ENCODE data around the gene CFAP91.

CFAP91 gene

DNA sequence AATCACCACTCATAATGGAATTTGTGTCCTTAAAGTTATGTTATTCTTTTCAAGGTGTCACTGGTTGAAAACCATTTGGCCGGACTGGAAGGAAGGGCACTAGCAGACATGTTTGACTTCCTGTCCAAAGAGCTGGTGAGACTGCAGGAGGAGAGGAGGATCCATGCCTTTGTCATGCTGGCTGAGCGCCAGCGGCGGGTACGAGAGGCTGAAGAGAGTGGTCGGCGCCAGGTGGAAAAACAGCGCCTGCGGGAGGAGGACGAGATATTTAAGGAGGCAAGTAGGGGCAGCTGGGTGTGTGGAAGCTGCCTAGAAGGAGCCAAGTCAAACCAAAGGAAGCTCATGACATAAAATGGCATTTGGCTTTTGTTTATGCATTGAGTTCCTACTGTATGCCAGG is 41.1 kb downstream of the CFAP91 start:
- no peak for DNase-seq (ENCODE audit: low read depth)

DNA sequence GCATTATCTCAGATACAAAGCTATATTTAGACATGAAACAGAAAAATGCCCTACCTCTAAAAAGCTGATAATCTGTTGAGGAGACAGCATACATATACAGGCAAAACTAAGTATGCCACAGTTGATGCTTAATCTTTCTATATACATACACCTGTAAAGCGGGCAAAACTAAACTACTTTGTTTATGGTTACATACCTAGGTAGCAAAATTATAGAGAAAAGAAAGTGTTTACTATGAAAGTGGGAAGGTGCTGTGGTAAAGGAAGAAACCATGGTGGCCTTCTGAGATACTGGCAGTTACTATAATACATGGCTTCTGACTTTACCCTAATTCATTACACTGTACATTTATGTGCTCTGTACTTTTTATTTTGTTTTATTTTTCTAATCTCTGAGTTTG is 43.1 kb downstream of the CFAP91 start:
- DNase-seq (ENCODE audit: low read depth): no peak

DNA sequence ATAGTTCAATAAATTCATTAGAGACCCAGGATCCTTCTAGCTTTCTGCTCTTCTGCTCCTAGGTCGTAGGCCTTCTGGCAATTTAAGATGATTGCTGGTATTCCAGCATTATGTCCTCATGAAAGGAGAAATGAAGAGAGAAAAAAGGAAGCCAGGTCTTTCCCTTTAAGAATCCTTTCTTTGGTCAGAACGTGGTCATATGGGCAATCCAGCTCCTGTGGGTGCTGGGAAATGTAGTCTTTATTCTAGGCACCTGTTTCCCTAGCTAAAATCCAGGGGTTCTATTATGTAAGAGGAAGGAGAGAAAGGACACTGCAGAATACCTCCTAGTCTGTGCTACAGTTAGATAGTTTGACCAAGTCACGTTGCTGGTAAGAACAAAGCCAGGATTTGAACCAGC is 43.6 kb downstream of the CFAP91 start:
- DNase-seq (ENCODE audit: low read depth): no peak

DNA sequence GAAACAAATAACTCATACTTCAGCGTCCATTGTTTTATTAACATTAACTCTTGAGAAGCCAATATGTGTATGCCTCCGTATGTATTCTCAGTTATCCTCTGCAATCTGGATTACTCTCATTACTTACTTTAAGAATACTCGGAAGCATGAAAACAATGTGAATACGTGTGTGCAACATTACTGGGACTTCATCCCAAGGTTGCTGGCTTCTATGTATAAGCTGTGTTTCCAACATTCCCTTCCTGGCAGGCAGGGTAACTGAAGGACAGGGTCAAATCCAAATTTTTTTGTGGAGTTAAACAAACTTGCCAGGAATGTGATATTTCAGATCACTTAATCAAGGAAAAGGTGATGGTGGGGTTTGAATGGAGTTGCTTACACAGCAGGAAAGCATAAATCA is 44.5 kb downstream of the CFAP91 start:
- DNase-seq (ENCODE audit: low read depth): no peak

DNA sequence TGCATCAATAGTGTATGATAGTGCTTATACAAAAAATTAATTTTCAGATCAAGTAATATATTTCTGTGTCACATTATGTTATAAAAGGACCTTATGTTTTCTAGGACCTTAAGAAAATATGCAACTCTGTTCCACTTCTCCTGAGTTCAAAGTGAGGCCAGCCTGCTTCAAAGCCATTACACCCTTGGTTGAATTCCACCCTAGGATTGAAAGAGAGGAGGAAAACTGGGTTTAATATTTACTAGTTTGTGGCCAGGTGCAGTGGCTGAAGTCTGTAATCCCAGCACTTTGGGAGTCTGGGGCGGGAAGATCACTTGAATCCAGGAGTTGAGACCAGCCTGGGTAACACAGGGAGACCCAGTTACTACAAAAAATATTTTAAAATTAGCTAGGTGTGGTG is 46.2 kb downstream of the CFAP91 start:
- DNase-seq (ENCODE audit: low read depth): no peak

DNA sequence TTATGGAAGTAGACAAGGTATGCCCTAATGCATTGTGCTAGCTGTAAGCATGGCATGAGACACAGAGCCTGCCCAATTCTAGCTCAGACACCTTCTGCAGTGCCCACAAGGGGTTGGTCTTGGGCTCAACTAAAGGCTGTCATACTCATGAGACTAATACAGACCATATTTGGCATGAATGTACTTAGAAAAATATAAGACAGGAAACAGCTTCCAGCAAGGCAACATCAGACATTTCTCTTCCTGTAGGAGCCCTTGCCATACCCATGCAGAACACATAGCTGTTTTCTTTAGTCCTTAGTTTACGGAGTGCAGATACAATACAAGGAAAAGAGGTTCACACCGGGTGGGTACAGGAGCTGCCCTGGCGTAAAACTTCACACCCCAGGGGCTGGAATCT is 48.6 kb downstream of the CFAP91 start:
- DNase-seq (ENCODE audit: low read depth): no peak

Data from non-pigmented ciliary epithelial cell (primary cell).